Measurements from ENCODE around the gene GREB1.
"Not testable (repeated sequence)": the region's sequence is repeated elsewhere in the genome, so short reads cannot be mapped to it uniquely, and the experiment has no call there.

The GREB1 gene

GRCh38 chr2:11635141-11635540 is 101.3 kb downstream of the GREB1 start:
- no peak for DNase-seq (ENCODE audit: low spot score)

- no peak for DNase-seq (ENCODE audit: low spot score)
Observed at GRCh38 chr2:11636593-11637295, 102.9 kb downstream of the GREB1 start.

- no peak for DNase-seq (ENCODE audit: low spot score)
Observed at GRCh38 chr2:11637546-11637945, 103.7 kb downstream of the GREB1 start.

DNA sequence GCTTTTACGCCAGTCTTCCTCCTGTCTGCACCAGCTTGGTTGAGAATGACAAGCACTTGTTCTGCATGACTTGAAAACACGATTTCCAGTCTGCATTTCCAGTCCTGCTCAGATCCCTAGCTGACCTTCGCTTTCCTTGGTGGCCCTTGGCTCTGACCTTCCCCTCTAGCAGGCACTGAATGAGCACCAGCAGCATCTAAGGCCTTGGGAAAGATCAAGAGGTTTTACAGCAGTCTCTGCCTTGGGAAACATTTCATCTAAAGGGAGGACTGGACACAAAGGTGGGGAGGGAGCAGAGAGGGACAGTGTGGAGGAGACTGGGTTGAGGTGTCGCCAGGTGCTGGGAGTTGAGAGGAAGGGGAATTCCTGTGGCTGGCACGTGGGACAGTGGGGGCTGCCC is 105.7 kb downstream of the GREB1 start:
- no peak for DNase-seq (ENCODE audit: low spot score)

DNA sequence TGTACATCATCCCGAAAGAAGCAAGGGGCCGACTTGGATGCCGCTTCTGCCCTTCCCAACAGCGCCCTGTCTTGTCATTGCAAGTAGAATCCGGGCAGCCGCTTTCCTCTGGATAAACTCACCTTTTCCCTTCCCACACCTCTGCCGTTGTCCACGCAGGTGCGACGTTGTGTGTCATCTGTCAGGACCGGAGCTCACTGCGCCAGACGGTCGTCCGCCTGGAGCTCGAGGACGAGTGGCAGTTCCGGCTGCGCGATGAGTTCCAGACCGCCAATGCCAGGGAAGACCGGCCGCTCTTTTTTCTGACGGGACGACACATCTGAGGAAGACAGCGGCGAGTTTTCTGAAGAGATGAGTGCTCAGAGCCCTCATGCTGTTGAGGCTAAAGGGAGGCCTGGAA is 106.3 kb downstream of the GREB1 start:
- no peak for DNase-seq (ENCODE audit: low spot score)

DNA sequence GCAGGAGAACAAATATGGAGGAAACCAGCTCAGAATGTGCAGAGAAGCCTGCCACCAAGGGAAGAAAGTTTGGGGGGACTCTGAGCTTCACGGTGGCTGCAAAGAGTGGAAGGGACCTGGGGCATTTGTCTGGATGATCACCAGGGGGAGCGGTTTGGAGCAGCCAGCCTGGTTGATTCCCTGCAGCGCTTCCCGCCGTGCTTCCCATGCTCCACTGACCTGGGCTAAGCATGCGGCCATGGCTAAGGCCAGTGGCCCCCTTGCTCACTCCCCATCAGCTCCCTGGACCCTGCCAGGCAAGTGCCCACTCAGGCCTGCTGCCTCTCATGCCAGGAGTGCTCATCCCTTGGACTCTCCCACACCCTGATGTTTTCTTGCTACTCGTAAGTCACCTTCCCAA is 109.1 kb downstream of the GREB1 start:
- DNase-seq (ENCODE audit: low spot score) = no peak

GRCh38 chr2:11644293-11644692 is 110.4 kb downstream of the GREB1 start:
- no peak for DNase-seq (ENCODE audit: low spot score)

GRCh38 chr2:11646530-11646929 is 112.7 kb downstream of the GREB1 start:
- DNase-seq (ENCODE audit: low spot score) = no peak

DNA sequence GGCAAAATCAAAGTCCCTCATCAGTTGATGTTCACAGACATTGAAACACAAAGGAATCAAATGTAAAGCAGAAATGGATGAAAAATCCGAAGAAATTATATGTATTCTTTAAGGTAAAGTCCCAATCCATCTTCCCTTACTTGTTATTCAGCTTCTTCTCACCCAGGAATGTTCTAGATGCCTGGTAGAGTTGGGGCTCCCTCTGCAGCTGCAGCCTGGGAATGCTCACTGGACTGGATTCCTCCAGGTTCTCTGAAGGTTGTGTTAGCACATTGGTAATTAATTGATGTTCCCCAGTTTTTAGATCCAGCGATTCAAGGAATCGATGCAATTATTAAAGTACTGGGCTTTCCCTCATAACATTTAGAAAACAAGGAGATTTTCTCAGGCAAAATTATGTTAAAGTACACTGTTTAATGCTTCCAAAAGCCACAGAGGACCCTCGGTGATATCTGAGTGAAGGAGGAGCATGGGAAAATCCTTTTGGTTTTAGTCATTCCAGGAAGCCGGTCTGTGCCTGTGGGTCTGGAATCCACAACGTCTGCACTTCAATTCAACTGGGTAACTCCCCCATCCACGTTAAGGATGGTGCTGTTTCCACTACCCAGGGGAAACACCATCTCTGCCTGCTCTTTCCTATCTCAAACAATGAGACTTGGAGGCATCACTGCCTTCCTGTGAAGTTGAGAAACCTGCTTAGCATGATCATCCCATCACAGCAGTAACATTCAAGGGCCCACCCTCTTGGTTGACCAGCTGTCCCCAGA is 114.2 kb downstream of the GREB1 start:
- DNase-seq (ENCODE audit: low spot score) = no peak

DNA sequence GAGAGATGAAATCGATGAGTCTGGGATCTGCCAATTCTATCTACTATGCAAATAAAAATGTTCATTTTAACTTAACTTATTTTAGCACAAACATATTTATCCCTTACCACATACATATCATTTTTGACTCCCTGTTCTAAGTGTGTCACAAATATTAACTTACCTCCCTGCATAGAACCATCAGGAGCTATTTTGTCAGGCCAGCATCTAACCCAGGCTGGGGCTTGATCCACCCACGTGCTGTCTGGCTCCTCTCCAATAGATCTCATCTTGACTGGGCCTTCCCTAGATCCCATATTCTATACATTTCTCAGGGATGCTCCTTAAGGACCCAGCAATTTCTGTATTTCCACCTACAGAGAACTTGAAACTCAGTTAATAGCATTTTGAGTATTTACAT is 115.2 kb downstream of the GREB1 start:
- no peak for DNase-seq (ENCODE audit: low spot score)

DNA sequence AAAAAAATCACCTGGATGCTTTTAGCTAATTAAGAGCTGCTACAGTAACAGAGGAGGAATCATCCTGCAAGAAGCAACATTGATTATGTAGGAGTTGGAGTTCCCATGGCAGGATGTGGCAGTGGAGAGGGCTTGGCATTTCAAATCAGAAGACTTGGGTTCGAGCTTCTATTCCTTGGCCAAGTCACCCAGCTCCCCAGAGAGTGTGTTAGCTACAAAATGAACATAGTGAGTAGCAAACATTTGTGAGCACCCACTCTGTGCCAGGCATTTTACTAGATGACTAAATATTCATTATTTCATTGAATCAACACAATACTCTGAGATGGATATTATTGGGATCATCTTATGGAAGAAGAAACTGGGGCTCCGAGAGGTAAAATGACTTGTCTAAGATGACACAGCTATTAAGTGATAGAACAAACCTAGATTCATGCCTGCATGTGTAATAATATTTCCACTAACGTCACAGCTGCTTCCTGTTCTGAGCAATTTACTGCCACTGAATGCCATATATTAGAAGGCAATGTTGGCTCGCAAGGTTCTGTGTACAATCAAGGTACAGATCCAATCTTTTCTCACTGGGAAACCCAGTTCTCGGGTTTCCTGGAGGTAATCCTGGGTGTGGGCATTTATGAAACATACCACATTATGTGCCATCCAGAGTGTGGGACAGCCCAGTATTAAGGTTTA is 118.2 kb downstream of the GREB1 start:
- DNase-seq (ENCODE audit: low spot score) = no peak

DNA sequence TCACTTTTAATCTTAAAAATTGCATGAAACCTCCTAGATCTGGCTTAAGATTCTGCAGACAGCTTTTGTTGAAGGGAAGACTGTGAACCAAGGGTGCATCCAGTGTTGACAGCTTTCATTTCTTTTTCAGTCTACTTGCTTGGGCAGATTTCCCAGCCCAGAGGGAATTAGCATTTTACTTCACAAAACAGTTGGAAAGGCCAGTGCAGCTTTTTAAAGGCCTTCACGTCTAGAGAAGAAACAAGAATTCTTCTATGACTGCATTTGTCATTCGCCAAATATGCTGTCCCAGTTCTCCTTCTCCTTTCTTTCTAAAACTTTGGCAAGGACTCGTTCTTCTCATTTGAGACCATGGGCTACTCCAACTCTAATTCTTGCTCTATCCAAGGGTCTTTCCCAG is 118.7 kb downstream of the GREB1 start:
- DNase-seq (ENCODE audit: low spot score) = no peak

DNA sequence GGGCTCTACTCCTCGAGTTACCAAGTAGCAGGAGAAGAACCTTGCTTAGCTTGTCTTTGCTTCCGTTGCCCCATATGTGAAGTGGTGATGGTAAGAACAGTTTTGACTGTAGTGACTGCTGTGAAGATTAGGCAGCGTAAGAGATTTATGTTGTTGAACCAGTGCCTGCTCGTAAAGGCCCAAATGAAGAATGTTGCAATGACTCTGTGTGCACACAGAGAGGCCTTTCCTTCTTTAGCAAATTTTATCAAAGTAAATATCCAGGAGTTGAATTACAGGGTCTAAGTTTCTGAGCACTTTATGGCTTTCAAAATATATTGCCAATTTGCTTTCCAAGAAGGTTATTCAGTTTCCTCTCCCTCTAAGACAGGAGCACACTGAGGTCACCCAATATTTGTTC is 121.7 kb downstream of the GREB1 start:
- DNase-seq (ENCODE audit: low spot score) = no peak

DNA sequence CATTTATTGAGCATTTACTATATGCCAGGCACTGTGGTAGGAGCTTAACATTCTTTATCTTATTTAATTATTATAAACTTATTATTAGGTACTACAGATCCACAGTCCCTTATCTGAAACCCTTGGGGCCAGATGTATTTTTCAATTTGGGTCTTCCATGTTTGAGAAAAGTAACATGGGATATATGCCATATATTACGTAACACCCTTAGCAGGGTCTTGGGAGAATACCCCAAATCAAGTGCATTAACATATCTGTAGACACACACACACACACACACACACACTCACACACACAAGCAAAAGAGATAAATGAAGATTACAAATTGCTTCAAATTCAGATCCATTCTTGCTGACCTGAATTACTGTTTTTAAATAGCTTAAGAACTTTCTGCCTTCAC is 122.4 kb downstream of the GREB1 start:
- DNase-seq (ENCODE audit: low spot score) = no peak

- no peak for DNase-seq (ENCODE audit: low spot score)
Observed at GRCh38 chr2:11656671-11657101, 122.8 kb downstream of the GREB1 start.

DNA sequence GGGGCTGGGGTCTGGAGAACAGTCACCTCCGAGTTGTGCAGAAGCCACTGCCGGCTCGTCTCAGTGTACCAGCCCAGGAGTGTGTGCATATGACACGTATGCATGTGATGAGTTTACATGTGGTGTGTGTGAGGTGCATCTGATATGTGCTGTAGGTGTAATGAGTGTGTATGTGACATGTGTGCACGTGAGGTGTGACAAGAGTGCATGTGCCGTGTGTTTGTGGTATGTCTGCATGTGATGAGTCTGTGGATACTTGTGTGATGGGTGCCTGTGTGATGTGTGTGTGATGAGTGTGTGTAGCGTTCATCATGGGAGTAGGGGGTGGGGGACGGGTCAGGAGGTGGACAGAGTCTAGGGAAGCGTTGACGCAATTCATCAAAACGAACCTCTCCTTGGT is 123.3 kb downstream of the GREB1 start:
- DNase-seq (ENCODE audit: low spot score) = no peak

- no peak for DNase-seq (ENCODE audit: low spot score)
Observed at GRCh38 chr2:11657646-11658045, 123.8 kb downstream of the GREB1 start.

- DNase-seq (ENCODE audit: low spot score) = no peak
Observed at GRCh38 chr2:11658208-11659114, 124.6 kb downstream of the GREB1 start.

- DNase-seq (ENCODE audit: low spot score) = no peak
Observed at GRCh38 chr2:11659115-11659475, 125.2 kb downstream of the GREB1 start.

- no peak for DNase-seq (ENCODE audit: low spot score)
Observed at GRCh38 chr2:11659851-11660250, 126.0 kb downstream of the GREB1 start.

GRCh38 chr2:11660396-11660795 is 126.6 kb downstream of the GREB1 start:
- DNase-seq (ENCODE audit: low spot score) = not testable (repeated sequence)

- DNase-seq (ENCODE audit: low spot score) = no peak
Observed at GRCh38 chr2:11661891-11662435, 128.1 kb downstream of the GREB1 start.

Data from hematopoietic multipotent progenitor cell treated with erythropoietin and hydrocortisone succinate and interleukin-3 and kit ligand, for 15 days (in vitro differentiated cells).